Loucy (cell line): ENCODE measurements around the gene ASPDH.

ENCODE experiments used
- H2AFZ ChIP-seq: fragments of 200-600 bp; sonication (generic); 2 replicates; pipeline ENCODE4 v1.6.0; 2016; ENCODE audit warnings: antibody characterized with exemption, mild to moderate bottlenecking, low read length, moderate library complexity
- H3F3A ChIP-seq: fragments of 200-600 bp; 2 replicates; pipeline ENCODE4 v1.6.0; 2016; ENCODE audit warnings: antibody characterized with exemption, low read depth, mild to moderate bottlenecking
- H3K27me3 ChIP-seq: fragments of 200-600 bp; sonication (generic); 2 replicates; pipeline ENCODE4 v1.6.1; 2014; ENCODE audit warnings: low read length, mild to moderate bottlenecking; ENCODE audit not compliant: insufficient read depth, poor library complexity, severe bottlenecking
- H3K36me3 ChIP-seq: fragments of 200-600 bp; sonication (generic); 2 replicates; pipeline ENCODE4 v1.6.1; 2016; ENCODE audit warnings: low read length; ENCODE audit not compliant: insufficient read depth
- H3K4me1 ChIP-seq: fragments of 200-600 bp; sonication (generic); 2 replicates; pipeline ENCODE4 v1.5.1; 2014; ENCODE audit warnings: low read length, mild to moderate bottlenecking; ENCODE audit not compliant: insufficient read depth, poor library complexity, severe bottlenecking
- H3K4me2 ChIP-seq: fragments of 200-600 bp; sonication (generic); 2 replicates; pipeline ENCODE4 v1.6.0; 2014; ENCODE audit warnings: antibody characterized with exemption, low read length, low read depth, mild to moderate bottlenecking; ENCODE audit not compliant: poor library complexity, severe bottlenecking
- H3K4me3 ChIP-seq: fragments of 200-600 bp; sonication (generic); 2 replicates; pipeline ENCODE4 v1.5.1; 2014; ENCODE audit warnings: low read length, mild to moderate bottlenecking, mixed read lengths; ENCODE audit not compliant: poor library complexity, severe bottlenecking
- H3K79me2 ChIP-seq: fragments of 200-600 bp; sonication (generic); 2 replicates; pipeline ENCODE4 v1.6.1; 2014; ENCODE audit warnings: low read length; ENCODE audit not compliant: insufficient read depth
- H3K9ac ChIP-seq: fragments of 200-600 bp; sonication (generic); 2 replicates; pipeline ENCODE4 v1.6.0; 2014; ENCODE audit warnings: mild to moderate bottlenecking, low read depth, low read length, moderate library complexity; ENCODE audit not compliant: poor library complexity, severe bottlenecking
- H3K9me2 ChIP-seq: fragments of 200-600 bp; sonication (generic); replicated peaks from 2 replicates; pipeline ENCODE4 v1.6.1; 2016; ENCODE audit warnings: low read depth, low read length, mixed read lengths
- H3K9me3 ChIP-seq: fragments of 200-600 bp; sonication (generic); 2 replicates; pipeline ENCODE4 v1.6.1; 2014; ENCODE audit warnings: mild to moderate bottlenecking, antibody characterized with exemption, low read length, low read depth; ENCODE audit not compliant: insufficient read depth
- H4K20me1 ChIP-seq: fragments of 200-600 bp; sonication (generic); 2 replicates; pipeline ENCODE4 v1.6.0; 2014; ENCODE audit warnings: antibody characterized with exemption, low read length, mild to moderate bottlenecking; ENCODE audit not compliant: insufficient read depth, poor library complexity, severe bottlenecking
- EZH2phosphoT487 ChIP-seq: fragments of 200-600 bp; IDR thresholded peaks from 2 replicates; pipeline ENCODE4 v1.6.1; 2018; ENCODE audit warnings: antibody characterized with exemption, mild to moderate bottlenecking, moderate library complexity, borderline replicate concordance
- TF ChIP-seq, protein P1 (sequence below): fragments of 200-600 bp; sonication (generic); conservative IDR thresholded peaks from 2 replicates; pipeline ENCODE4 v1.5.1; 2014; ENCODE audit warnings: mild to moderate bottlenecking, antibody characterized with exemption, low read length

ASPDH gene

GRCh38 chr19:50550594-50550966 is 36.9 kb upstream of the ASPDH start:
- Histone ChIP-seq H3K4me2 (no peak overlapping the region), H3K79me2 (no peaks in the 10 kb centered on the region), H4K20me1 (no peaks in the 10 kb centered on the region), H3K9me2 (no peaks in the 10 kb centered on the region), H2AFZ (no peak overlapping the region), H3F3A (no peaks in the 10 kb centered on the region), H3K36me3 (no peaks in the 10 kb centered on the region), H3K9me3 (no peaks in the 10 kb centered on the region), H3K4me3 (no peak overlapping the region), H3K27me3 (no peaks in the 10 kb centered on the region), H3K9ac (no peak overlapping the region), H3K4me1 (no peaks in the 10 kb centered on the region)
- TF ChIP-seq EZH2phosphoT487, result no peak
- TF ChIP-seq, protein P1, sequence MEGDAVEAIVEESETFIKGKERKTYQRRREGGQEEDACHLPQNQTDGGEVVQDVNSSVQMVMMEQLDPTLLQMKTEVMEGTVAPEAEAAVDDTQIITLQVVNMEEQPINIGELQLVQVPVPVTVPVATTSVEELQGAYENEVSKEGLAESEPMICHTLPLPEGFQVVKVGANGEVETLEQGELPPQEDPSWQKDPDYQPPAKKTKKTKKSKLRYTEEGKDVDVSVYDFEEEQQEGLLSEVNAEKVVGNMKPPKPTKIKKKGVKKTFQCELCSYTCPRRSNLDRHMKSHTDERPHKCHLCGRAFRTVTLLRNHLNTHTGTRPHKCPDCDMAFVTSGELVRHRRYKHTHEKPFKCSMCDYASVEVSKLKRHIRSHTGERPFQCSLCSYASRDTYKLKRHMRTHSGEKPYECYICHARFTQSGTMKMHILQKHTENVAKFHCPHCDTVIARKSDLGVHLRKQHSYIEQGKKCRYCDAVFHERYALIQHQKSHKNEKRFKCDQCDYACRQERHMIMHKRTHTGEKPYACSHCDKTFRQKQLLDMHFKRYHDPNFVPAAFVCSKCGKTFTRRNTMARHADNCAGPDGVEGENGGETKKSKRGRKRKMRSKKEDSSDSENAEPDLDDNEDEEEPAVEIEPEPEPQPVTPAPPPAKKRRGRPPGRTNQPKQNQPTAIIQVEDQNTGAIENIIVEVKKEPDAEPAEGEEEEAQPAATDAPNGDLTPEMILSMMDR, result no peak

GRCh38 chr19:50549927-50550593 is 36.3 kb upstream of the ASPDH start:
- Histone ChIP-seq H3K9ac (no peak overlapping the region), H3K4me3 (no peak overlapping the region), H3K4me2 (no peak overlapping the region), H3K79me2 (no peaks in the 10 kb centered on the region), H2AFZ (no peak overlapping the region), H3K27me3 (no peaks in the 10 kb centered on the region), H3K36me3 (no peaks in the 10 kb centered on the region), H3K9me3 (no peaks in the 10 kb centered on the region), H3K9me2 (no peaks in the 10 kb centered on the region), H4K20me1 (no peaks in the 10 kb centered on the region), H3K4me1 (no peaks in the 10 kb centered on the region), H3F3A (no peaks in the 10 kb centered on the region)
- no peak for TF ChIP-seq EZH2phosphoT487
- TF ChIP-seq, protein P1, result no peak

DNA sequence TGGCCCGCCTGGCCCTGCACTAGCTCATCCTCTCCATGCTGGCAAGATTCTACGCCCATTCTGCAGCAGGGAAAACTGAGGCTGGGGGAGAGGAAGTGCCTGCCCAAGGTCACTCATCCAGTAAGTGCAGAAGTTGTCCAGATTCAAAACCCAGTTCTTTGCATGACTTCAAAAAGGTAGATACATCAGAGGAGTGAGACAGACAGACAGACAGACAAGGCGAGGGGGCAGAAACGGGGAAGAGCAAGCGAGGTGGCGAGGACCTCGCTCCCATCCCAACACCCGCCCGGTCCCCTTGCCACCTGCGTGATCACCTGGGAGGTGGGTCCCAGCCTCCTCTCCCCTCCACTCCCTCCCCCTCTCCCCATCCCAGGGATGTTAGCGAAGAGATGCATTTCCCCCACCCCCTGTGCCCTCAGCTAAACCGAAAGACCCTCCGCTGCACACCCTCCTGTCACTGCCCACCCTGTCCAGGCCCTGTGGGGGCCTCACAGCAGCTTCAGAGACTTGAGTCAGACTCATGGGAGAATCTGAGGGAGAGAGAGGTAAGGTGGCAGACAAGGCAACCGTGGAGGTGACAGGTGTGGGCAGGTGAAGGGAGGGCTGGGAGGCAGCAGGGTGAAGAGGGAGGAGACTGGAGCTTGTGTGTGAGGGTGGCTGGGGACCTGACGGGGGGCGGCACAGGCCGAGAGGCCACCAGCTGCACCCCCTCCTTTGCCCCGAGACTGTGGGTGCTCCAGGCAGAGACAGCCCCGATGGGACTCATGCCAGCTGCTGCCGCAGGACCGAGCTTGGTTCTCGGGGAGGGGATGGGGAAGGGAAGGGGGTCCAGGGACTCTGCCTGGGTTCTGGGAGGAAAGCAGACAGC is 35.6 kb upstream of the ASPDH start:
- no peaks in the 10 kb centered on the region for H3K4me1 ChIP-seq
- no peaks in the 10 kb centered on the region for H3K79me2 ChIP-seq
- no peaks in the 10 kb centered on the region for H3K27me3 ChIP-seq
- H3K9me3 ChIP-seq, result no peaks in the 10 kb centered on the region
- H3K36me3 ChIP-seq, result no peaks in the 10 kb centered on the region
- H3K9me2 ChIP-seq, result no peaks in the 10 kb centered on the region
- no peak overlapping the region for H3K4me2 ChIP-seq
- H3F3A ChIP-seq, result no peaks in the 10 kb centered on the region
- H3K9ac ChIP-seq, result no peak overlapping the region
- H4K20me1 ChIP-seq, result no peaks in the 10 kb centered on the region
- H3K4me3 ChIP-seq, result no peak overlapping the region
- no peak overlapping the region for H2AFZ ChIP-seq
- TF ChIP-seq, protein P1, result no peak
- no peak for TF ChIP-seq EZH2phosphoT487
